OCI-LY7 (cell line): ENCODE data around the gene AGPAT2.

Experiments used
- CTCF ChIP-seq: fragments of 200-600 bp; sonication (generic); conservative IDR thresholded peaks from 2 replicates; pipeline ENCODE4 v1.5.1; 2014; ENCODE audit warnings: mild to moderate bottlenecking, antibody characterized with exemption, low read length, moderate library complexity, mixed read lengths
- EZH2phosphoT487 ChIP-seq: fragments of 200-600 bp; sonication (generic); IDR thresholded peaks from 2 replicates; pipeline ENCODE4 v1.6.1; 2018; ENCODE audit warnings: low read depth, borderline replicate concordance, mild to moderate bottlenecking, mixed run types, antibody characterized with exemption, low read length, moderate library complexity, mixed read lengths

GRCh38 chr9:136657974-136658848, 29.0 kb downstream of the AGPAT2 start:
- TF ChIP-seq CTCF (no peak), EZH2phosphoT487 (no peak)
